Measurements from ENCODE around the gene CDCA4.

CDCA4 gene

GRCh38 chr14:105021656-105022275, 883 bp upstream of the CDCA4 start:
- peaks cover 10 to 24% of the 10 kb centered on the region in 2 donors for H3K4me1 ChIP-seq (ENCODE audit: control insufficient read depth in 1 of 2, insufficient read depth in 2 of 2, low read length in 2 of 2)
- peak overlapping the region; percentile 76 to 86 for H3K4me3 ChIP-seq (ENCODE audit: low read depth in 1 of 2, low read length in 2 of 2)
- peak overlapping the region; percentile 90 for H3K27ac ChIP-seq (ENCODE audit: low read length)
- no peaks in the 10 kb centered on the region for H3K36me3 ChIP-seq (ENCODE audit: control insufficient read depth in 1 of 2, insufficient read depth in 2 of 2, low read length in 2 of 2)
- no peaks in the 10 kb centered on the region for H3K27me3 ChIP-seq (ENCODE audit: low read depth, low read length)
- H3K9me3 ChIP-seq (ENCODE audit: control insufficient read depth in 1 of 2, low read length in 2 of 2) = no peaks in the 10 kb centered on the region

- Histone ChIP-seq H3K9me3 (ENCODE audit: control insufficient read depth in 1 of 2, low read length in 2 of 2) (no peaks in the 10 kb centered on the region), H3K4me3 (ENCODE audit: low read depth in 1 of 2, low read length in 2 of 2) (peak overlapping the region; percentile 60 to 74), H3K36me3 (ENCODE audit: control insufficient read depth in 1 of 2, insufficient read depth in 2 of 2, low read length in 2 of 2) (no peaks in the 10 kb centered on the region), H3K4me1 (ENCODE audit: control insufficient read depth in 1 of 2, insufficient read depth in 2 of 2, low read length in 2 of 2) (peaks cover 10 to 24% of the 10 kb centered on the region in 2 donors), H3K27me3 (ENCODE audit: low read depth, low read length) (no peaks in the 10 kb centered on the region), H3K27ac (ENCODE audit: low read length) (no peak overlapping the region)
Measured at GRCh38 chr14:105019861-105020814, 745 bp downstream of the CDCA4 start.

- no peak overlapping the region for H3K27ac ChIP-seq (ENCODE audit: low read length)
- peaks cover 10 to 26% of the 10 kb centered on the region in 2 donors for H3K4me1 ChIP-seq (ENCODE audit: control insufficient read depth in 1 of 2, insufficient read depth in 2 of 2, low read length in 2 of 2)
- no peaks in the 10 kb centered on the region for H3K36me3 ChIP-seq (ENCODE audit: control insufficient read depth in 1 of 2, insufficient read depth in 2 of 2, low read length in 2 of 2)
- no peaks in the 10 kb centered on the region for H3K9me3 ChIP-seq (ENCODE audit: control insufficient read depth in 1 of 2, low read length in 2 of 2)
- no peak overlapping the region for H3K4me3 ChIP-seq (ENCODE audit: low read depth in 1 of 2, low read length in 2 of 2)
- no peaks in the 10 kb centered on the region for H3K27me3 ChIP-seq (ENCODE audit: low read depth, low read length)
Measured at GRCh38 chr14:105018414-105018813, 2.5 kb downstream of the CDCA4 start.

- no peaks in the 10 kb centered on the region for H3K27me3 ChIP-seq (ENCODE audit: low read depth, low read length)
- H3K27ac ChIP-seq (ENCODE audit: low read length) = no peak overlapping the region
- H3K9me3 ChIP-seq (ENCODE audit: control insufficient read depth in 1 of 2, low read length in 2 of 2) = no peaks in the 10 kb centered on the region
- no peak overlapping the region for H3K4me3 ChIP-seq (ENCODE audit: low read depth in 1 of 2, low read length in 2 of 2)
- peaks cover 4 to 40% of the 10 kb centered on the region in 2 donors for H3K4me1 ChIP-seq (ENCODE audit: control insufficient read depth in 1 of 2, insufficient read depth in 2 of 2, low read length in 2 of 2)
- peaks cover 0 to 5% of the 10 kb centered on the region in 2 donors for H3K36me3 ChIP-seq (ENCODE audit: control insufficient read depth in 1 of 2, insufficient read depth in 2 of 2, low read length in 2 of 2)
Measured at GRCh38 chr14:105015905-105016304, 5.0 kb downstream of the CDCA4 start.

GRCh38 chr14:105015242-105015641, 5.6 kb downstream of the CDCA4 start:
- H3K4me1 ChIP-seq (ENCODE audit: control insufficient read depth in 1 of 2, insufficient read depth in 2 of 2, low read length in 2 of 2) = peaks cover 4 to 40% of the 10 kb centered on the region in 2 donors
- no peak overlapping the region for H3K4me3 ChIP-seq (ENCODE audit: low read depth in 1 of 2, low read length in 2 of 2)
- no peaks in the 10 kb centered on the region for H3K9me3 ChIP-seq (ENCODE audit: control insufficient read depth in 1 of 2, low read length in 2 of 2)
- no peak overlapping the region for H3K27ac ChIP-seq (ENCODE audit: low read length)
- no peaks in the 10 kb centered on the region for H3K27me3 ChIP-seq (ENCODE audit: low read depth, low read length)
- peaks cover 0 to 10% of the 10 kb centered on the region in 2 donors for H3K36me3 ChIP-seq (ENCODE audit: control insufficient read depth in 1 of 2, insufficient read depth in 2 of 2, low read length in 2 of 2)

GRCh38 chr14:105014631-105015030, 6.3 kb downstream of the CDCA4 start:
- Histone ChIP-seq H3K4me1 (ENCODE audit: control insufficient read depth in 1 of 2, insufficient read depth in 2 of 2, low read length in 2 of 2) (peaks cover 4 to 34% of the 10 kb centered on the region in 2 donors), H3K27me3 (ENCODE audit: low read depth, low read length) (no peaks in the 10 kb centered on the region), H3K4me3 (ENCODE audit: low read depth in 1 of 2, low read length in 2 of 2) (no peak overlapping the region)

GRCh38 chr14:105014032-105014431, 6.9 kb downstream of the CDCA4 start:
- no peaks in the 10 kb centered on the region for H3K9me3 ChIP-seq (ENCODE audit: control insufficient read depth in 1 of 2, low read length in 2 of 2)
- peaks cover under 1 to 28% of the 10 kb centered on the region in 2 donors for H3K4me1 ChIP-seq (ENCODE audit: control insufficient read depth in 1 of 2, insufficient read depth in 2 of 2, low read length in 2 of 2)

More at GRCh38 chr14:105014631-105015030, 6.3 kb downstream of the CDCA4 start:
- Histone ChIP-seq H3K9me3 (ENCODE audit: control insufficient read depth in 1 of 2, low read length in 2 of 2) (no peaks in the 10 kb centered on the region), H3K27ac (ENCODE audit: low read length) (no peak overlapping the region), H3K36me3 (ENCODE audit: control insufficient read depth in 1 of 2, insufficient read depth in 2 of 2, low read length in 2 of 2) (peaks cover 0 to 15% of the 10 kb centered on the region in 2 donors)

GRCh38 chr14:105013150-105013785, 7.6 kb downstream of the CDCA4 start:
- Histone ChIP-seq H3K27ac (ENCODE audit: low read length) (no peak overlapping the region), H3K27me3 (ENCODE audit: low read depth, low read length) (no peaks in the 10 kb centered on the region), H3K36me3 (ENCODE audit: control insufficient read depth in 1 of 2, insufficient read depth in 2 of 2, low read length in 2 of 2) (peaks cover 4 to 19% of the 10 kb centered on the region in 2 donors), H3K9me3 (ENCODE audit: control insufficient read depth in 1 of 2, low read length in 2 of 2) (no peaks in the 10 kb centered on the region), H3K4me1 (ENCODE audit: control insufficient read depth in 1 of 2, insufficient read depth in 2 of 2, low read length in 2 of 2) (peaks cover 0 to 26% of the 10 kb centered on the region in 2 donors), H3K4me3 (ENCODE audit: low read depth in 1 of 2, low read length in 2 of 2) (no peak overlapping the region)

More at GRCh38 chr14:105014032-105014431, 6.9 kb downstream of the CDCA4 start:
- H3K36me3 ChIP-seq (ENCODE audit: control insufficient read depth in 1 of 2, insufficient read depth in 2 of 2, low read length in 2 of 2) = peaks cover 4 to 19% of the 10 kb centered on the region in 2 donors
- H3K4me3 ChIP-seq (ENCODE audit: low read depth in 1 of 2, low read length in 2 of 2) = no peak overlapping the region
- H3K27ac ChIP-seq (ENCODE audit: low read length) = no peak overlapping the region
- H3K27me3 ChIP-seq (ENCODE audit: low read depth, low read length) = no peaks in the 10 kb centered on the region

- Histone ChIP-seq H3K36me3 (ENCODE audit: control insufficient read depth in 1 of 2, insufficient read depth in 2 of 2, low read length in 2 of 2) (peaks cover 4 to 19% of the 10 kb centered on the region in 2 donors), H3K4me1 (ENCODE audit: control insufficient read depth in 1 of 2, insufficient read depth in 2 of 2, low read length in 2 of 2) (peaks cover 0 to 26% of the 10 kb centered on the region in 2 donors), H3K27me3 (ENCODE audit: low read depth, low read length) (no peaks in the 10 kb centered on the region), H3K4me3 (ENCODE audit: low read depth in 1 of 2, low read length in 2 of 2) (no peak overlapping the region), H3K27ac (ENCODE audit: low read length) (no peak overlapping the region), H3K9me3 (ENCODE audit: control insufficient read depth in 1 of 2, low read length in 2 of 2) (no peaks in the 10 kb centered on the region)
Measured at GRCh38 chr14:105012171-105012985, 8.5 kb downstream of the CDCA4 start.

GRCh38 chr14:105011312-105011990, 9.4 kb downstream of the CDCA4 start:
- no peaks in the 10 kb centered on the region for H3K9me3 ChIP-seq (ENCODE audit: control insufficient read depth in 1 of 2, low read length in 2 of 2)
- no peak overlapping the region for H3K27ac ChIP-seq (ENCODE audit: low read length)
- H3K4me3 ChIP-seq (ENCODE audit: low read depth in 1 of 2, low read length in 2 of 2) = no peak overlapping the region
- peaks cover 0 to 26% of the 10 kb centered on the region in 2 donors for H3K4me1 ChIP-seq (ENCODE audit: control insufficient read depth in 1 of 2, insufficient read depth in 2 of 2, low read length in 2 of 2)
- peaks cover 4 to 23% of the 10 kb centered on the region in 2 donors for H3K36me3 ChIP-seq (ENCODE audit: control insufficient read depth in 1 of 2, insufficient read depth in 2 of 2, low read length in 2 of 2)
- no peaks in the 10 kb centered on the region for H3K27me3 ChIP-seq (ENCODE audit: low read depth, low read length)
